PC-3 (cell line): ENCODE results near the gene PFKL. TPM values are rescaled to one million over a fixed set of nuclear protein-coding genes. Genes with fewer than 3 reads are reported as not detected.
"Not testable (repeated sequence)": the region's sequence is repeated elsewhere in the genome, so short reads cannot be mapped to it uniquely, and the experiment has no call there.

ENCODE experiments used
- ATAC-seq: fragments of 200-7000 bp; cut with Tn5 transposase; 2 replicates; pipeline ENCODE4 v1.9.1; 2020; ENCODE audit warnings: mild to moderate bottlenecking, moderate library complexity
- BruUV-seq: library from RNA; stranded (reverse); fragments of 400-500 nt; replicated peaks from 2 replicates; lab custom pipeline; 2021; lab: Mats Ljungman, UMichigan
- CTCF ChIA-PET: fragments of 300-600 bp; sonication (Branson Sonifier 250); formaldehyde crosslinking; loops from one replicate; lab custom pipeline; 2022; ENCODE audit warnings: antibody characterized with exemption; lab: Charles Lee
- POLR2A ChIA-PET: fragments of 300-600 bp; sonication (Branson Sonifier 250); formaldehyde crosslinking; loops from one replicate; lab custom pipeline; 2022; ENCODE audit warnings: antibody characterized with exemption; ENCODE audit not compliant: unreplicated experiment; lab: Charles Lee
- DNase-seq: peaks from one replicate; pipeline ENCODE4 v3.0.0-alpha.2; 2015
- H2AFZ ChIP-seq: fragments of 300-600 bp; sonication (generic); 2 replicates; pipeline ENCODE4 v1.6.0; 2016; ENCODE audit warnings: antibody characterized with exemption, low read length
- H3F3A ChIP-seq: fragments of 300-600 bp; sonication (generic); one replicate; pipeline ENCODE4 v1.6.0; 2017; ENCODE audit warnings: antibody characterized with exemption, low read length, control low read depth, mild to moderate bottlenecking; ENCODE audit not compliant: unreplicated experiment
- H3K27ac ChIP-seq: fragments of 300-600 bp; sonication (generic); 2 replicates; pipeline ENCODE4 v1.5.1; 2016; ENCODE audit warnings: mild to moderate bottlenecking, low read length
- H3K27me3 ChIP-seq: fragments of 300-600 bp; sonication (generic); 2 replicates; pipeline ENCODE4 v1.6.1; 2016; ENCODE audit warnings: low read length, mixed read lengths
- H3K36me3 ChIP-seq: fragments of 300-600 bp; sonication (generic); 2 replicates; pipeline ENCODE4 v1.6.1; 2016; ENCODE audit warnings: low read depth, mixed run types, low read length, mixed read lengths
- H3K4me1 ChIP-seq: fragments of 300-600 bp; sonication (generic); 2 replicates; pipeline ENCODE4 v1.5.1; 2016; ENCODE audit warnings: low read length; ENCODE audit not compliant: insufficient read depth
- H3K4me2 ChIP-seq: fragments of 300-600 bp; sonication (generic); 2 replicates; pipeline ENCODE4 v1.6.0; 2016; ENCODE audit warnings: low read length
- H3K4me3 ChIP-seq: fragments of 300-600 bp; sonication (generic); 2 replicates; pipeline ENCODE4 v1.5.1; 2016; ENCODE audit warnings: mild to moderate bottlenecking, low read length, mixed read lengths
- H3K79me2 ChIP-seq: fragments of 300-600 bp; sonication (generic); 2 replicates; pipeline ENCODE4 v1.6.1; 2017; ENCODE audit warnings: low read length, mixed read lengths
- H3K9ac ChIP-seq: fragments of 300-600 bp; sonication (generic); 2 replicates; pipeline ENCODE4 v1.6.0; 2016; ENCODE audit warnings: mild to moderate bottlenecking, low read length
- H3K9me2 ChIP-seq: fragments of 300-600 bp; sonication (generic); replicated peaks from 2 replicates; pipeline ENCODE4 v1.6.1; 2016; ENCODE audit warnings: mixed run types, low read length, mixed read lengths
- H3K9me3 ChIP-seq: fragments of 300-600 bp; sonication (generic); 2 replicates; pipeline ENCODE4 v1.6.1; 2016; ENCODE audit warnings: low read length, mixed read lengths
- H4K20me1 ChIP-seq: fragments of 300-600 bp; sonication (generic); 2 replicates; pipeline ENCODE4 v1.6.1; 2016; ENCODE audit warnings: low read length, mixed read lengths
- CTCF ChIP-seq: fragments of 300-600 bp; sonication (generic); conservative IDR thresholded peaks from 2 replicates; pipeline ENCODE4 v1.5.1; 2017; ENCODE audit warnings: antibody characterized with exemption, low read depth, mild to moderate bottlenecking, low read length
- EZH2 ChIP-seq: fragments of 300-600 bp; sonication (generic); IDR thresholded peaks from one replicate; pipeline ENCODE4 v1.6.1; 2017; ENCODE audit warnings: antibody characterized with exemption, mild to moderate bottlenecking, low read length; ENCODE audit not compliant: unreplicated experiment
- EZH2phosphoT487 ChIP-seq: fragments of 300-600 bp; sonication (generic); IDR thresholded peaks from 2 replicates; pipeline ENCODE4 v1.6.1; 2018; ENCODE audit warnings: mild to moderate bottlenecking, antibody characterized with exemption, low read length, borderline replicate concordance
- intact Hi-C: fragments of 100-400 bp; cut with micrococcal nuclease; formaldehyde crosslinking; loops from 2 replicates; pipeline ENCODE4 v1.9.0; 2023
- total RNA-seq: library from RNA; depleted of rRNA; stranded (reverse); fragments of >200 nt; gene quantifications from 2 replicates; pipeline ENCODE4 v1.2.3, GENCODE V29; 2014

Gene PFKL
- total RNA-seq, 1 experiment from 2014 or later: 223 TPM

- no TSS peak for BruUV-seq
- Histone ChIP-seq H3K9me2 (no peaks in the 10 kb centered on the region), H3K27ac (no peak overlapping the region), H3K9me3 (0 out of 2 replicates have a peak, but pooled peaks cover 3% of the 10 kb centered on the region), H3K79me2 (no peaks in the 10 kb centered on the region), H3K4me2 (no peak overlapping the region), H3F3A (no peaks in the 10 kb centered on the region), H3K4me3 (no peak overlapping the region), H3K36me3 (no peaks in the 10 kb centered on the region), H2AFZ (no peak overlapping the region), H3K9ac (no peak overlapping the region), H3K27me3 (peaks cover 7% of the 10 kb centered on the region; the same call in 1 of the 2 replicates), H4K20me1 (no peaks in the 10 kb centered on the region), H3K4me1 (no peaks in the 10 kb centered on the region)
- ChIA-PET POLR2A (no interaction called here), CTCF (interaction anchor here (0.6 kb wide), 2 partner anchors 16 to 283 kb away, joined by 4 to 6 read pairs; no protein-coding TSS in a partner anchor)
- TF ChIP-seq EZH2: no peak
- no peak; the same call in 1 of the 2 replicates for TF ChIP-seq CTCF
- no peak for TF ChIP-seq EZH2phosphoT487
- peak; percentile 53; the same call in 1 of the 2 replicates for ATAC-seq
- intact Hi-C loops: no loop called here
- DNase-seq: no peak
Observed at GRCh38 chr21:44360159-44360558, 60.3 kb downstream of the PFKL start.

- CTCF ChIA-PET, H3K9ac ChIP-seq, H3K36me3 ChIP-seq, H3K9me2 ChIP-seq, H3K79me2 ChIP-seq, ATAC-seq, H4K20me1 ChIP-seq, DNase-seq, H2AFZ ChIP-seq, H3K9me3 ChIP-seq, H3K27ac ChIP-seq, POLR2A ChIA-PET, H3K4me3 ChIP-seq, H3F3A ChIP-seq, H3K4me1 ChIP-seq, H3K27me3 ChIP-seq, H3K4me2 ChIP-seq, intact Hi-C loops, BruUV-seq: not testable (repeated sequence)
Observed at GRCh38 chr21:44361903-44362302, 62.0 kb downstream of the PFKL start.

GRCh38 chr21:44363278-44363677 is 63.4 kb downstream of the PFKL start:
- DNase-seq: no peak
- H3F3A ChIP-seq: no peaks in the 10 kb centered on the region
- no peaks in the 10 kb centered on the region for H3K9me2 ChIP-seq
- H3K4me3 ChIP-seq: no peak overlapping the region
- H3K36me3 ChIP-seq: no peaks in the 10 kb centered on the region
- intact Hi-C loops: no loop called here
- TF ChIP-seq CTCF: no peak
- TF ChIP-seq EZH2: no peak
- TF ChIP-seq EZH2phosphoT487: no peak
- no peaks in the 10 kb centered on the region for H4K20me1 ChIP-seq
- H3K9ac ChIP-seq: no peak overlapping the region
- CTCF ChIA-PET: no interaction called here
- H3K27ac ChIP-seq: no peak overlapping the region
- POLR2A ChIA-PET: no interaction called here
- ATAC-seq: no peak
- peaks cover 7% of the 10 kb centered on the region; the same call in 1 of the 2 replicates for H3K27me3 ChIP-seq
- no peaks in the 10 kb centered on the region for H3K4me1 ChIP-seq
- H3K4me2 ChIP-seq: no peak overlapping the region
- no peak overlapping the region for H2AFZ ChIP-seq
- 0 out of 2 replicates have a peak, but pooled peaks cover 3% of the 10 kb centered on the region for H3K9me3 ChIP-seq
- H3K79me2 ChIP-seq: no peaks in the 10 kb centered on the region
- no TSS peak for BruUV-seq
